NCI-H2107 (cell line): ENCODE measurements around the gene NFATC2.
A peak's percentile ranks its signal among the peaks of the same experiment; 100 is the strongest.
"Not testable (repeated sequence)": the region's sequence is repeated elsewhere in the genome, so short reads cannot be mapped to it uniquely, and the experiment has no call there.

Source experiments
- DNase-seq: peaks from one replicate; lab custom pipeline; 2025; lab: John Stamatoyannopoulos, UW

NFATC2 gene

GRCh38 chr20:51540074-51540473 lies 2.4 kb downstream of the NFATC2 start:
- DNase-seq, result not testable (repeated sequence)

- DNase-seq, result peak; percentile 63
Observed at GRCh38 chr20:51536116-51537069, 6.1 kb downstream of the NFATC2 start.

- no peak for DNase-seq
Observed at GRCh38 chr20:51535674-51536073, 6.8 kb downstream of the NFATC2 start.

GRCh38 chr20:51535075-51535386 lies 7.5 kb downstream of the NFATC2 start:
- no peak for DNase-seq

GRCh38 chr20:51533291-51534172 lies 9.0 kb downstream of the NFATC2 start:
- DNase-seq, result no peak

GRCh38 chr20:51532577-51533191 lies 9.8 kb downstream of the NFATC2 start:
- no peak for DNase-seq

- no peak for DNase-seq
Observed at GRCh38 chr20:51531712-51532456, 10.6 kb downstream of the NFATC2 start.

GRCh38 chr20:51531141-51531710 lies 11.3 kb downstream of the NFATC2 start:
- no peak for DNase-seq

GRCh38 chr20:51529758-51530157 lies 12.8 kb downstream of the NFATC2 start:
- DNase-seq, result no peak

GRCh38 chr20:51529081-51529681 lies 13.3 kb downstream of the NFATC2 start:
- no peak for DNase-seq

- no peak for DNase-seq
Observed at GRCh38 chr20:51528263-51529027, 14.1 kb downstream of the NFATC2 start.

- DNase-seq, result no peak
Observed at GRCh38 chr20:51526754-51527153, 15.8 kb downstream of the NFATC2 start.

- DNase-seq, result peak; percentile 61
Observed at GRCh38 chr20:51526106-51526470, 16.4 kb downstream of the NFATC2 start.

- no peak for DNase-seq
Observed at GRCh38 chr20:51525241-51526105, 17.0 kb downstream of the NFATC2 start.

- no peak for DNase-seq
Observed at GRCh38 chr20:51523276-51524013, 19.1 kb downstream of the NFATC2 start.

GRCh38 chr20:51522207-51522606 lies 20.3 kb downstream of the NFATC2 start:
- no peak for DNase-seq

GRCh38 chr20:51517839-51518238 lies 24.7 kb downstream of the NFATC2 start:
- DNase-seq, result no peak

- no peak for DNase-seq
Observed at GRCh38 chr20:51516855-51517254, 25.7 kb downstream of the NFATC2 start.

- DNase-seq, result no peak
Observed at GRCh38 chr20:51514836-51515235, 27.7 kb downstream of the NFATC2 start.
